ENCODE data around the gene SUN2.

SUN2 gene

DNA sequence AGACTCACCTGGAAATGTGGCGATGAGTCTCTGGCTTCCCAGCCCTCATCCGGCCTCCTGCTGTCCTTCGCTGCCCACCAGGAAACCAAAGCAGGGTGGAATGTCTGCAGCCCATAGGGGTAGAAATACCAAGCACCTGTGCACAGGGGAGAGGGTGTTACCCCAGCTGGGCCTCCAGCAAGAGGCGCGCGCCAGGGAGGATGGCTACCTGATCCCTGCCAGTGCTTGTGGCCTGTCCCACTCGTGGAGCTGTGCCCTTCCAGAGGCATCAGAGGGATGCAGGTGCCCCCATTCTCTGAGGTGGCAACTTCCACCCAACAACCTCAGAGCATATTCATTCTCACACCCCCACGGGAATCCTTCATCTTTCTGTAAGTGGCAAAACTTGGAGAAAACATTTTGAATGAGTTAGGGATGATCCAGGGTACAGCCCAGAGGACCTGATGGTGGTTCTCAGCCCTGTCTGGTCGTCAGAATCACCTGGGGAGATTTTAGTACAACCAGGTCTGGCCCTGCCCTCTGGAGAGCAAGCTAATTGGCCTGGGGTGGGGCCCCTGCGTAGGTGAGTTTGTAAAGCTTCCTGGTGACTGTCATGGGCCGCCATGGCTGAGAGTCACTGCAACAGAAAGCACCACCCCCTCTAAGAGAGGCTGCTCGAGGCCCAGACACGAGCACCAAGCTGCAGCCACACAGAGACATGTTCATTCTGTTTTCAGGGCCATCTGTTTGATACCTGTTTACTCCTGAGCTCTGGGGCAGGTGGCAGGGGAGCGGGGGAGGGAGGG lies 9.9 kb downstream of the SUN2 start:
- TF ChIP-seq CREB1 (IDR thresholded peaks at IDR 0.05; ENCODE audit: low read depth) (no peak), EGR1 (IDR thresholded peaks at IDR 0.05) (no peak), EP300 (IDR thresholded peaks at IDR 0.05; ENCODE audit: borderline replicate concordance) (no peak), TCF12 (IDR thresholded peaks at IDR 0.05; ENCODE audit: low read depth) (no peak), MAX (IDR thresholded peaks at IDR 0.05) (no peak), RAD21 (IDR thresholded peaks at IDR 0.05; ENCODE audit: low read depth) (no peak), ZBTB7A (IDR thresholded peaks at IDR 0.05; ENCODE audit: low read depth) (no peak), TEAD4 (IDR thresholded peaks at IDR 0.05) (no peak), TAF1 (IDR thresholded peaks at IDR 0.05; ENCODE audit: low read depth) (no peak), YY1 (IDR thresholded peaks at IDR 0.05; ENCODE audit: low read depth) (no peak), CEBPB (IDR thresholded peaks at IDR 0.05) (no peak), NFIC (IDR thresholded peaks at IDR 0.05) (no peak), FOXM1 (IDR thresholded peaks at IDR 0.05; ENCODE audit: borderline replicate concordance, low read depth) (no peak)
- TF ChIP-seq, protein P1, sequence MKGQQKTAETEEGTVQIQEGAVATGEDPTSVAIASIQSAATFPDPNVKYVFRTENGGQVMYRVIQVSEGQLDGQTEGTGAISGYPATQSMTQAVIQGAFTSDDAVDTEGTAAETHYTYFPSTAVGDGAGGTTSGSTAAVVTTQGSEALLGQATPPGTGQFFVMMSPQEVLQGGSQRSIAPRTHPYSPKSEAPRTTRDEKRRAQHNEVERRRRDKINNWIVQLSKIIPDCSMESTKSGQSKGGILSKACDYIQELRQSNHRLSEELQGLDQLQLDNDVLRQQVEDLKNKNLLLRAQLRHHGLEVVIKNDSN (IDR thresholded peaks at IDR 0.05): no peak
- TF ChIP-seq, protein P2, sequence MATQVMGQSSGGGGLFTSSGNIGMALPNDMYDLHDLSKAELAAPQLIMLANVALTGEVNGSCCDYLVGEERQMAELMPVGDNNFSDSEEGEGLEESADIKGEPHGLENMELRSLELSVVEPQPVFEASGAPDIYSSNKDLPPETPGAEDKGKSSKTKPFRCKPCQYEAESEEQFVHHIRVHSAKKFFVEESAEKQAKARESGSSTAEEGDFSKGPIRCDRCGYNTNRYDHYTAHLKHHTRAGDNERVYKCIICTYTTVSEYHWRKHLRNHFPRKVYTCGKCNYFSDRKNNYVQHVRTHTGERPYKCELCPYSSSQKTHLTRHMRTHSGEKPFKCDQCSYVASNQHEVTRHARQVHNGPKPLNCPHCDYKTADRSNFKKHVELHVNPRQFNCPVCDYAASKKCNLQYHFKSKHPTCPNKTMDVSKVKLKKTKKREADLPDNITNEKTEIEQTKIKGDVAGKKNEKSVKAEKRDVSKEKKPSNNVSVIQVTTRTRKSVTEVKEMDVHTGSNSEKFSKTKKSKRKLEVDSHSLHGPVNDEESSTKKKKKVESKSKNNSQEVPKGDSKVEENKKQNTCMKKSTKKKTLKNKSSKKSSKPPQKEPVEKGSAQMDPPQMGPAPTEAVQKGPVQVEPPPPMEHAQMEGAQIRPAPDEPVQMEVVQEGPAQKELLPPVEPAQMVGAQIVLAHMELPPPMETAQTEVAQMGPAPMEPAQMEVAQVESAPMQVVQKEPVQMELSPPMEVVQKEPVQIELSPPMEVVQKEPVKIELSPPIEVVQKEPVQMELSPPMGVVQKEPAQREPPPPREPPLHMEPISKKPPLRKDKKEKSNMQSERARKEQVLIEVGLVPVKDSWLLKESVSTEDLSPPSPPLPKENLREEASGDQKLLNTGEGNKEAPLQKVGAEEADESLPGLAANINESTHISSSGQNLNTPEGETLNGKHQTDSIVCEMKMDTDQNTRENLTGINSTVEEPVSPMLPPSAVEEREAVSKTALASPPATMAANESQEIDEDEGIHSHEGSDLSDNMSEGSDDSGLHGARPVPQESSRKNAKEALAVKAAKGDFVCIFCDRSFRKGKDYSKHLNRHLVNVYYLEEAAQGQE (IDR thresholded peaks at IDR 0.05; ENCODE audit: low read depth): no peak

- TF ChIP-seq ZBTB7A (IDR thresholded peaks at IDR 0.05; ENCODE audit: low read depth) (no peak), CEBPB (IDR thresholded peaks at IDR 0.05) (no peak)
- TF ChIP-seq, protein P1 (IDR thresholded peaks at IDR 0.05): 0 out of 2 replicates have a peak, but pooled peaks have one; percentile 25
Measured at GRCh38 chr22:38744981-38745380, 10.8 kb downstream of the SUN2 start.

GRCh38 chr22:38742176-38742942 lies 13.4 kb downstream of the SUN2 start:
- TF ChIP-seq CEBPB (IDR thresholded peaks at IDR 0.05) (no peak), TCF12 (IDR thresholded peaks at IDR 0.05; ENCODE audit: low read depth) (no peak), NFIC (IDR thresholded peaks at IDR 0.05) (no peak), MAX (IDR thresholded peaks at IDR 0.05) (no peak), CREB1 (IDR thresholded peaks at IDR 0.05; ENCODE audit: low read depth) (no peak), RAD21 (IDR thresholded peaks at IDR 0.05; ENCODE audit: low read depth) (no peak), EP300 (IDR thresholded peaks at IDR 0.05; ENCODE audit: borderline replicate concordance) (no peak), ZBTB7A (IDR thresholded peaks at IDR 0.05; ENCODE audit: low read depth) (no peak), YY1 (IDR thresholded peaks at IDR 0.05; ENCODE audit: low read depth) (no peak), FOXM1 (IDR thresholded peaks at IDR 0.05; ENCODE audit: borderline replicate concordance, low read depth) (no peak), EGR1 (IDR thresholded peaks at IDR 0.05) (no peak), TEAD4 (IDR thresholded peaks at IDR 0.05) (no peak), TAF1 (IDR thresholded peaks at IDR 0.05; ENCODE audit: low read depth) (no peak)
- TF ChIP-seq, protein P2 (IDR thresholded peaks at IDR 0.05; ENCODE audit: low read depth): no peak

DNA sequence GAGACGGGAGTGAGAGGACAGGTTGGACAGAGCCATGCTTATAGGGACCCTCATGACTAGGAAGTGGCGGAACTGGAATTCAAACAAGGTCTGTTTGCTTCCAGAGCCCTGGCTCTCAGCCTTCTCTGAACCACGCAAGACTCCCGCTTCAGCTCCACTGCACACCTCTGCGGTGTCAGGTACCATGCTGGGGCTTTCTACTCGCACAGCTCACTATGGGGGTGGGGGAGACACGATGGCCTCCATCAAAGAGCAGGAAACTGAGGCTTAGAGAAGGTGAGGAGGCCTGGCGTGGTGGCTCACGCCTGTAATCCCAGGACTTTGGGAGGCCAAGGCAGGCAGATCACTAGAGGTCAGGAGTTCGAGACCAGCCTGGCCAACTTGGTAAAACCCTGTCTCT lies 14.2 kb downstream of the SUN2 start:
- TF ChIP-seq, protein P1 (IDR thresholded peaks at IDR 0.05): no peak
- no peak for TF ChIP-seq MAX (IDR thresholded peaks at IDR 0.05)
- TF ChIP-seq TEAD4 (IDR thresholded peaks at IDR 0.05): no peak
- TF ChIP-seq EGR1 (IDR thresholded peaks at IDR 0.05): no peak

- no peak for TF ChIP-seq FOXM1 (IDR thresholded peaks at IDR 0.05; ENCODE audit: borderline replicate concordance, low read depth)
- TF ChIP-seq CREB1 (IDR thresholded peaks at IDR 0.05; ENCODE audit: low read depth): no peak
- no peak for TF ChIP-seq RAD21 (IDR thresholded peaks at IDR 0.05; ENCODE audit: low read depth)
- no peak for TF ChIP-seq YY1 (IDR thresholded peaks at IDR 0.05; ENCODE audit: low read depth)
- TF ChIP-seq EP300 (IDR thresholded peaks at IDR 0.05; ENCODE audit: borderline replicate concordance): no peak
- TF ChIP-seq, protein P1 (IDR thresholded peaks at IDR 0.05): no peak
- no peak for TF ChIP-seq ZBTB7A (IDR thresholded peaks at IDR 0.05; ENCODE audit: low read depth)
- TF ChIP-seq, protein P2 (IDR thresholded peaks at IDR 0.05; ENCODE audit: low read depth): no peak
- no peak for TF ChIP-seq NFIC (IDR thresholded peaks at IDR 0.05)
- no peak for TF ChIP-seq TCF12 (IDR thresholded peaks at IDR 0.05; ENCODE audit: low read depth)
- TF ChIP-seq TAF1 (IDR thresholded peaks at IDR 0.05; ENCODE audit: low read depth): no peak
- TF ChIP-seq EGR1 (IDR thresholded peaks at IDR 0.05): no peak
- TF ChIP-seq CEBPB (IDR thresholded peaks at IDR 0.05): no peak
- no peak for TF ChIP-seq TEAD4 (IDR thresholded peaks at IDR 0.05)
- no peak for TF ChIP-seq MAX (IDR thresholded peaks at IDR 0.05)
Measured at GRCh38 chr22:38741166-38741565, 14.6 kb downstream of the SUN2 start.
